PC-9 (cell line): ENCODE data around the gene ZBTB24.

Experiments used
- CTCF ChIP-seq: fragments of 200-600 bp; sonication (generic); conservative IDR thresholded peaks from 2 replicates; pipeline ENCODE4 v1.6.1; 2017; ENCODE audit warnings: mixed run types, antibody characterized with exemption, mild to moderate bottlenecking, moderate library complexity
- EZH2 ChIP-seq: fragments of 200-600 bp; sonication (generic); IDR thresholded peaks from 2 replicates; pipeline ENCODE4 v1.8.0; 2017; ENCODE audit warnings: antibody characterized with exemption, low read depth

- TF ChIP-seq CTCF (no peak), EZH2 (no peak)
These were observed 29.9 kb downstream of the ZBTB24 start for GRCh38 chr6:109453156-109453555.
